Activated effector memory CD4-positive, alpha-beta T cell treated with Interleukin-2 at 50 U/mL for 16 hours (primary cell): ENCODE data around the gene RANBP1.
A peak's percentile ranks its signal among the peaks of the same experiment; 100 is the strongest.
"Not testable (repeated sequence)": the region's sequence is repeated elsewhere in the genome, so short reads cannot be mapped to it uniquely, and the experiment has no call there.

Experiments
- DNase-seq: peaks from one replicate; pipeline ENCODE4 v3.0.0-alpha.2; 2020

RANBP1 gene

GRCh38 chr22:20155330-20156041, 39.6 kb downstream of the RANBP1 start:
- no peak for DNase-seq

GRCh38 chr22:20156042-20156389, 40.1 kb downstream of the RANBP1 start:
- DNase-seq, result no peak

GRCh38 chr22:20156611-20157429, 40.9 kb downstream of the RANBP1 start:
- peak; percentile 74 for DNase-seq

GRCh38 chr22:20157430-20158183, 41.7 kb downstream of the RANBP1 start:
- DNase-seq, result no peak

GRCh38 chr22:20158391-20159036, 42.6 kb downstream of the RANBP1 start:
- DNase-seq, result no peak

- DNase-seq, result no peak
Measured at GRCh38 chr22:20159076-20159475, 43.2 kb downstream of the RANBP1 start.

GRCh38 chr22:20159531-20159930, 43.6 kb downstream of the RANBP1 start:
- not testable (repeated sequence) for DNase-seq

- no peak for DNase-seq
Measured at GRCh38 chr22:20160041-20160440, 44.1 kb downstream of the RANBP1 start.

- DNase-seq, result no peak
Measured at GRCh38 chr22:20164863-20165262, 49.0 kb downstream of the RANBP1 start.

- DNase-seq, result no peak
Measured at GRCh38 chr22:20165421-20165820, 49.5 kb downstream of the RANBP1 start.

GRCh38 chr22:20165913-20166312, 50.0 kb downstream of the RANBP1 start:
- DNase-seq, result no peak

- DNase-seq, result no peak
Measured at GRCh38 chr22:20166703-20167102, 50.8 kb downstream of the RANBP1 start.

GRCh38 chr22:20167643-20168322, 51.9 kb downstream of the RANBP1 start:
- no peak for DNase-seq

GRCh38 chr22:20169253-20169822, 53.4 kb downstream of the RANBP1 start:
- DNase-seq, result no peak

- DNase-seq, result no peak
Measured at GRCh38 chr22:20170170-20170569, 54.3 kb downstream of the RANBP1 start.

- DNase-seq, result no peak
Measured at GRCh38 chr22:20171288-20172140, 55.6 kb downstream of the RANBP1 start.

- no peak for DNase-seq
Measured at GRCh38 chr22:20172141-20172613, 56.3 kb downstream of the RANBP1 start.

- DNase-seq, result no peak
Measured at GRCh38 chr22:20173246-20173645, 57.3 kb downstream of the RANBP1 start.

- no peak for DNase-seq
Measured at GRCh38 chr22:20173772-20174171, 57.9 kb downstream of the RANBP1 start.

- no peak for DNase-seq
Measured at GRCh38 chr22:20174785-20175596, 59.1 kb downstream of the RANBP1 start.
